GM10266 (cell line): Measurements from ENCODE around the gene TMCC3.

Experiments used
- DNase-seq: peaks from one replicate; pipeline ENCODE4 v3.0.0; 2012; ENCODE audit errors: extremely low spot score
- TF ChIP-seq, protein P1 (sequence below): IDR thresholded peaks from 2 replicates; pipeline ENCODE4 v1.5.1; 2012; ENCODE audit warnings: mild to moderate bottlenecking, low read depth; ENCODE audit not compliant: control insufficient read depth, insufficient read depth; ENCODE audit errors: missing control alignments

Gene TMCC3

DNA sequence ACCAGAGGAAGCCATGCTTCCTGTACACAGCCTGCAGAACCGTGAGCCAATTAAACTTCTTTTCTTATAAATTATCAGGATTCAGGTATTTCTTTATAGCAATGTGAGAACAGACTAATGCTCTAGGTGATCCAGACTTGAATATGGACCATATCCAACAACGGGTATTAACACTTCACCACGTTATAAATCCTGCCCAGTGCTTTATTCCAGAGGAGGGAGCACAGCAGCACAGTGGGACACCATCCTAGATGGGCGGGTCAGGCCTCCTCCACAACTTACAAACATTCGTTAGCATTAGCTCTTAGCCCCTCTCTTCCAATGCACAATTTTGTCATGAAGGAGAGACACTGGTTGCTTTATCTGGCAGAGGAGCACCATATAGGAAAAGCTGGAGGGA lies 66.0 kb downstream of the TMCC3 start:
- TF ChIP-seq, protein P1, sequence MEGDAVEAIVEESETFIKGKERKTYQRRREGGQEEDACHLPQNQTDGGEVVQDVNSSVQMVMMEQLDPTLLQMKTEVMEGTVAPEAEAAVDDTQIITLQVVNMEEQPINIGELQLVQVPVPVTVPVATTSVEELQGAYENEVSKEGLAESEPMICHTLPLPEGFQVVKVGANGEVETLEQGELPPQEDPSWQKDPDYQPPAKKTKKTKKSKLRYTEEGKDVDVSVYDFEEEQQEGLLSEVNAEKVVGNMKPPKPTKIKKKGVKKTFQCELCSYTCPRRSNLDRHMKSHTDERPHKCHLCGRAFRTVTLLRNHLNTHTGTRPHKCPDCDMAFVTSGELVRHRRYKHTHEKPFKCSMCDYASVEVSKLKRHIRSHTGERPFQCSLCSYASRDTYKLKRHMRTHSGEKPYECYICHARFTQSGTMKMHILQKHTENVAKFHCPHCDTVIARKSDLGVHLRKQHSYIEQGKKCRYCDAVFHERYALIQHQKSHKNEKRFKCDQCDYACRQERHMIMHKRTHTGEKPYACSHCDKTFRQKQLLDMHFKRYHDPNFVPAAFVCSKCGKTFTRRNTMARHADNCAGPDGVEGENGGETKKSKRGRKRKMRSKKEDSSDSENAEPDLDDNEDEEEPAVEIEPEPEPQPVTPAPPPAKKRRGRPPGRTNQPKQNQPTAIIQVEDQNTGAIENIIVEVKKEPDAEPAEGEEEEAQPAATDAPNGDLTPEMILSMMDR, result no peak
- no peak for DNase-seq

DNA sequence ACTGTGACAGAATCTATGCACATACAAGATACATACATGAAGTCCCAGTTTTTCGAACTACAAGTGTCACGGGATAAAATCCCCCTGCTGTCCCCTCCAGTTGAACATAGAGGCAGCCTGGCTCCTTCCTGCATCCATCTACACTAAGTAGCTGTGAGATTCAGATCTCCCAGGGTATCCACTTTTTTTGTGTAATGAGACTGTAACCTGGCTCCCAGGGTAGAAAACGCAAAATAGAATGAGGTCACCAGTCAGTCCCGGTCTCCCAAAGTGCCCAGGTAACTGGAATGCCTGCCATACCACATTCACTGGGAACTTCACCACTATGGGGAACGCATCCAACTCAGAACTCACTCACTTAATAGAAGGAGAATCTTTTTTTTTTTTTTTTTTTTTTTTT lies 67.8 kb downstream of the TMCC3 start:
- DNase-seq, result no peak
- TF ChIP-seq, protein P1, result no peak

DNA sequence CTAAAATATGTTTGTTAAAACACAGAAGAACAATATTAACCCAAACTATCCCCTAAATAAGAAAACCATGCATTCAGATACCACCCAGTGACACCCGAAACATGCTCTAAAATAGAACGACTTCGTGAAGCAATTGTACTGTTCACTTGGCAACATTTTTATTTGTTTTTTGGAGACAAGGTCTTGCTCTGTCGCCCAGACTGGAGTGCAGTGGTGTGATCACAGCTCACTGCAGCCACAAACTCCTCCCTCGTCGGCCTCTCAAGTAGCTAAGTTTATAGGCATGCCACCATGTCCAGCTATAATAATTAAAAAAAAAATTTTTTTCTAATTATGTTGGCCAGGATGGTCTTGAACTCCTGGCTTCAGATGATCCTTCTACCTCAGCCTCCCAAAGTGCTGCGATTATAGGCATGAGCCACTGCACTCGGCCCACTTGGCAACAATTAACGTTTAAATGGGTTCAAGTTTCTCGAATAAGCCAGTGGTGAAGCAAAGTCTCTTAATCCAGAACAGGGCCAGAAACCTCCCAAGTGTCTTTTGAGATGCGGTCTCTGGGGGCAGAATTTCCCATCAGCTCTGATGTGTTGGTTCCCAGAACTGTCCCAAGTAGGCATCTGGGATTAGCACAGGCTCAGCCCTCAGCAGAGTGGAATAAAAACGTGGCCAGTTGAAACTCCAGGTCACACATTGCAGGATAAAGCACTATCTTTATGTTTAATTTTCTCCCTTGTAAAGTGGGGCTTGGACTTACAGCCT lies 74.5 kb downstream of the TMCC3 start:
- TF ChIP-seq, protein P1, result no peak
- no peak for DNase-seq

DNA sequence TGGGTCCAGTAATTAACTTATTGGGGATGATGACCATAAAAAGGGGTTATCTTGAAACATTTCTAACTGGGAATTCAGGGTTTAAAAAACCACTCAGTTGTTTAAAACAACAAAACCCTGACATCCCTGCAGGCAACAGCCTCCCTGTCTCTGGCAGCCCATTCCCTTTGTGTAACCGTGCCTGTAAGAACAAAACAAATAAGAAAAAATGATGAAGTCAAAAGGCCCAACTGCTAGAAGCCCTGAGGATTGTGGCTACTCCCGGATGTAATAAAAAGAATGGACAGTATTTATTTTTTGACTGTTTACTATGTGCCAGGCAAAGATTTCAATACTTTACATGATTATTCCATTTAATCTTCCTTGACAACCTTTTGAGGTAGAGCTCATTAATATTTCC lies 75.3 kb downstream of the TMCC3 start:
- TF ChIP-seq, protein P1, result no peak
- DNase-seq, result no peak

DNA sequence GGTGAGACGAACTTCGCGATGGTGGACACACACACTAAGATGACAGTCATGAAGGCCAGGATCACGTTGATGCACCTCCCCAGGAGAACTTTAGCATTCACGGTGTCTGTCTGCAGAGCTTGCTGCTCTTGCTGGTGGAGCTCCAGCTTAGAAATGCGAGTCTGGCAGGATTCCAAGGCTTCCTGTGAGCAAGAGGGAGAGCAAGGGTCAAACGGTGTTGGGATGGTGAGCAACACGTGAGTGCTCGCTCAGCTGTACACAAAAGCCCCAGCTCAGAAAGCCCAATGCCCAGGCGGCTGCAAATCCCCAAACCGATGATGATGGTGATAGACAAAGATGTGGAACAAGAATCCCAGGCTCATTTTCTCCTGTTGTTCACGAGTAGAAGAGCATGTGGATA lies 78.8 kb downstream of the TMCC3 start:
- DNase-seq, result no peak
- TF ChIP-seq, protein P1, result no peak

DNA sequence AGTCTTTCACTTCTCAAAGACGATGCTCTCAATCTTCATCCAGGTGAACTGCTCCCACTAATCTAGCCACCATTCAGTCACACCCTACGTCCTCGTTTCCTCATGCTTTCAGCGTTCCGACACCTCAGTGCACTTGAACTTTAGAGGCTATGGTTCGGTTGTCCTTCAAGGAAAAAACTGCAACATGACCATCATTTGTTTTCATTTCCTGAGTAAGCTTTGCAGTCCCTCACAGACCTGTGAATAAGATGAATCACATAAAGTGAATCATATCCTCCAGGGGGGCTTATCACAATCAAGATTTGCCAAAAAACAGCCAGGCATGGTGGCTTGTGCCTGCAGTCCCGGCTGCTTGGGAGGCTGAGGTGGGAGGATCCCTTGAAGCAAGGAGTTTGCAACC lies 80.2 kb downstream of the TMCC3 start:
- TF ChIP-seq, protein P1, result no peak
- DNase-seq, result no peak

DNA sequence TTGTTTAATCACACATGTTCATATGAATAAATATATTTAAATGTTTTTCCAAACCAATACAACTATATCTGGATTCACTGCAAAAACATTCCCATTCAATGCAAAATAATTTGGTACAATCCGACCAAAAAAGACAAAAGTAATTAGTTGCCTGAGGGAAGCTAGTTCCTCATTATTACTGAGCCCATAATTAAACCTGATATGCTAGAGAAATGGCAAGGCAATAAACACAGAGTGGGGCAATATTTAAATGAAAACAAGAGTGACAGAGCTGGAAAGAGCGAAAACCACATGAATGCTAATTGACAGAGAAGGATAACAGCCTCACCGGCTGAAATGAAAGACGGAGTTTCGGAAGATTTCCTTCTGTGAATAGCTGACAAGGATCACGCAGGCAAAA lies 82.6 kb downstream of the TMCC3 start:
- TF ChIP-seq, protein P1, result no peak
- no peak for DNase-seq
